Measurements from ENCODE around the gene TIMM17B. TPM values are rescaled to one million over a fixed set of nuclear protein-coding genes. Genes with fewer than 3 reads are reported as not detected.
A peak's percentile ranks its signal among the peaks of the same experiment; 100 is the strongest.

TIMM17B gene
- total and polyA plus RNA-seq, 2 of the 8 experiments (the other 6 are each of a cell fraction or from before 2014, with no cell fraction given) = 77.8 to 246 TPM

- TF ChIP-seq PHF8 (conservative IDR thresholded peaks at IDR 0.05; ENCODE audit: low read depth, low read length) (peak; percentile 54), RAD21 (IDR thresholded peaks at IDR 0.05 in 1 of 2, conservative IDR thresholded peaks at IDR 0.05 in 1 of 2; ENCODE audit: low read depth in 2 of 2, low read length in 2 of 2) (no peak), CHD2 (IDR thresholded peaks at IDR 0.05; ENCODE audit: low read length) (no peak), ZNF274 (IDR thresholded peaks at IDR 0.05; ENCODE audit: borderline replicate concordance, extremely low read depth, low read length) (no peak), E2F6 (IDR thresholded peaks at IDR 0.05) (no peak), TEAD4 (IDR thresholded peaks at IDR 0.05; ENCODE audit: low read depth, low read length) (no peak), CEBPB (IDR thresholded peaks at IDR 0.05; ENCODE audit: low read depth, low read length) (no peak), JUN (IDR thresholded peaks at IDR 0.05; ENCODE audit: low read depth, low read length) (no peak), ATF2 (IDR thresholded peaks at IDR 0.05; ENCODE audit: low read length) (no peak), RXRA (IDR thresholded peaks at IDR 0.05; ENCODE audit: insufficient read depth, low read depth, low read length) (no peak), TAF7 (optimal IDR thresholded peaks at IDR 0.05; ENCODE audit: borderline replicate concordance, low read depth, low read length) (peak; percentile 96), HDAC6 (IDR thresholded peaks at IDR 0.05; ENCODE audit: low read depth, low read length) (no peak), CBX8 (IDR thresholded peaks at IDR 0.05; ENCODE audit: borderline replicate concordance, low read depth, low read length) (no peak), EGR1 (IDR thresholded peaks at IDR 0.05; ENCODE audit: borderline replicate concordance, low read depth, low read length) (no peak), NANOG (IDR thresholded peaks at IDR 0.05; ENCODE audit: insufficient read depth, low read depth, low read length, poor library complexity, severe bottlenecking) (no peak), CTCF (IDR thresholded peaks at IDR 0.05; ENCODE audit: control extremely low read depth in 1 of 3, insufficient read depth in 1 of 3, low read depth in 1 of 3, low read length in 3 of 3) (no peak), JUND (IDR thresholded peaks at IDR 0.05; ENCODE audit: low read length) (no peak), SP2 (IDR thresholded peaks at IDR 0.05; ENCODE audit: low read length) (no peak), RFX5 (IDR thresholded peaks at IDR 0.05; ENCODE audit: borderline replicate concordance, low read depth, low read length) (no peak)
These were observed 21.2 kb upstream of the TIMM17B start, which contains the start of gene PIM2 (continued) for GRCh38 chrX:48918643-48919340.
